Smooth muscle cell of the brain vasculature (primary cell): ENCODE data around the gene HSD17B3.
A peak's percentile ranks its signal among the peaks of the same experiment; 100 is the strongest.
"Not testable (repeated sequence)": the region's sequence is repeated elsewhere in the genome, so short reads cannot be mapped to it uniquely, and the experiment has no call there.

Source experiments
- DNase-seq: peaks from one replicate; pipeline ENCODE4 v3.0.0-alpha.2; 2012; ENCODE audit warnings: low read depth, low spot score

HSD17B3 gene

DNA sequence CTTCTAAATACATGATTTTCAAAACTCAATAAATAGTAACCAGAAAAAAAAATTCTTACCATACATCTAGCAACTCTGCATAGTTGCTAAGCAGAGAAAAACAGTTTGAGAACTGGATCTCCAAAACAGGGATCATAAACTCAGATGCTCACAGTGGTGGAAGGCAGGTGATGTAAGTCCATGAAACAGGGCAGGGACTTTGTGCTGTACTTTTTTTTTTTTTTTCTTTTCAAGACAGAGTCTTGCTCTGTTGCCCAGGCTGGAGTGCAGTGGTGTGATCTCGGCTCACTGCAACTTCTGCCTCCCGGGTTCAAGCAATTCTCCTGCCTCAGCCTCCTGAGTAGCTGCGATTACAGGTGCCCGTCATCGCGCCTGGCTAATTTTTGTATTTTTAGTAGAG, 5.0 kb upstream of the HSD17B3 start:
- not testable (repeated sequence) for DNase-seq

DNA sequence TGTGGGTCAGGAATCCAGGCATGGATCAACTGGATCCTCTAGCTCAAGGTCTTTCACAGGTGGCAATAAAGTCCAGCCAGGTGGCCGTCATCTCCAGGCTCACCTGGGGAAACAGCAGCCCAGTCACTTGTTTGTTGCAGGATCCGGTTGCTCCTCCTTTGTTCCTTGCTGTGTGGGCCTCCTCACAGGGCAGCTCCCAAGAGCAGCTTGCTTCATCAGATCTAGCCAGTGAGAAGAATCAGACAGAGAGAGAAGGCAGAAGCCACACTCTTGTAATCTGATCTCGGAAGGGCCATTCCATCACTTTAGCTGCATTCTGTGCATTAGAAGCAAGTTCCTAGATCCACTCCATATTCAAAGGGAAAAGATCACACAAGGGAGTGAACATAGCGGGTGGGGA, 3.2 kb upstream of the HSD17B3 start:
- DNase-seq, result no peak

DNA sequence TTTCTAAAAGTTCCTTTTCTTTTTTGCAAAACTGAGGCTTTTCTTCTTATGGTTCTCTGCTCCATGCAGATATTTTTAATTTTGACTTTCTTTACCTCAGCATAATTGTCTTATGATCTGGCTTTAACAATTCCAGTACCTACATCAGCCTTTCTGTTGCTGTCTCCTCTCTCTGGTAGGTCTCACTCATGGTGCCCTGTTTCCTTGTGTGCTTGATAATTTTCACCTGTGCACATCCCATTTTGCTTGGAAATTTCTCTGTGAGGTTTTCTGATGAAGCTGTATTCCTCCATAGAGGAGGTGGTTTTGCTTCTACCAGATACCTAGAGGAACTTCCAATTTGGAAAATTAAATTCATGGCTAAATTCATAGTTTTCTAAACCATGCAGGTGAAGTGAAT, 2.3 kb upstream of the HSD17B3 start:
- DNase-seq, result no peak

DNA sequence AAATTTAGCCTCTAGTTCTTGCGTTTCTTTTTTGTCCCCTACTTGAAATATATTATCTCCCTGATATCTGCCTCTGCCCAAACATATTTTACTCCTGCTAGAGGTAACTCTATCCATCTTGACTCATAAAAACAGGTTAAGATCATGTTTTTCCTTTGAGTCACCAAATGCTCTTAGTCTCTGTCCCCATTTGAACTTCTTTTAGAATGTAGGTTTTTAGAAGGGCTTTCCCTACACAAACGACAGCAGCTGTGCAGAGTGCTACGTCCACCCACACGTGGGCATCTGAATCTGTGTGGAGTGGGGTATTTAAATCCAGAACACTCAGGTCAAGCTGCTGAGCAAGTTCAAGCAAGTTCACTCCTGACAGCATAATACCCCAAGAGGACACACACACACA, 2.2 kb downstream of the HSD17B3 start:
- DNase-seq, result peak; percentile 21

DNA sequence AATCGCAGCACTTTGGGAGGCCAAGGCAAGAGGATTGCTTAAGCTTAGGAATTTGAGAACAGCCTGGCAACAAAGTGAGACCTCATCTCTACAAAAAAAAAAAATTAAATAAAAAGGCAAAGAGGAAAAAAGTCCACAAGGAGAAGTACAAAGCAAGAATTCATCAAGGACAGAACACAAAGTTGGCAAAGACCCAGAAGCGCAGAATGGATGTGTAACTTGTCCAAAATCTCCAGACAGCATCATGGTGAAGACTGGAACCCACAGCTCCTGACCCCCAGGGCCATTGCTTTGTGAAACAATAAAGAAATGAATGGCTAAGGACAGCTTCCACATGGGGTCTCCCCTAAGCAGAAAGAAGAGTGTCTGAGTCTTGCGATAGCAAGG, 7.8 kb downstream of the HSD17B3 start:
- no peak for DNase-seq

DNA sequence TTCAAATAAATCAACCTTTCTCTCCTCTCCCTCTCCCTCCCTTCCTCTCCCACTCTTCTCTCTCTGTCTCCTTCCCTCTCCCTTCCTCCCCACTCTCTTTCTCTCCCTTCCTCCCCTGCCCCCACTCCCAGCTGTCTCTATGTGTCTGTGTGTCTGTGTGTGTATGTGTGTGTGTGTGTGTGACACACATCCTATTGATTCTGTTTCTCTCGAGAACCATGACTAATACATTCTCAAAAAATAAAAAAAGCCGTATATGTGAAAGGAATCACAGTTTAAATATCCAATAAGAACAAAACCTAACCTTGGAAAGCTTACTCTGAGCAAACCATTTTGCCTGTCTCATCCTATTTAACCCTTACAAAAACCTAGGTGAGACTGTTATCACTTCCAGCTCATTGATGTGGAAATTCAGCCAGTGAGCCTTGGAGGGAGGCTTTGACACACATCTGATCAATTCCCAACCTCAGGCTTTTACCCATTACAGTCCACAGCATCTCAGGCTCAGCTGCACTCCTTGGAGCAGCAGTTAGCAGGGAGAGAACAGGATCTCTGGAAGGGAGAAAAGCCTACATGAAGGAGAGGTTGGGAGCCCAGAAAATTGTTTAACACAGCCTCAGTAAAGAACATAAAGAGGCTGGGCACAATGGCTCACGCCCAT, 8.3 kb downstream of the HSD17B3 start:
- no peak for DNase-seq

DNA sequence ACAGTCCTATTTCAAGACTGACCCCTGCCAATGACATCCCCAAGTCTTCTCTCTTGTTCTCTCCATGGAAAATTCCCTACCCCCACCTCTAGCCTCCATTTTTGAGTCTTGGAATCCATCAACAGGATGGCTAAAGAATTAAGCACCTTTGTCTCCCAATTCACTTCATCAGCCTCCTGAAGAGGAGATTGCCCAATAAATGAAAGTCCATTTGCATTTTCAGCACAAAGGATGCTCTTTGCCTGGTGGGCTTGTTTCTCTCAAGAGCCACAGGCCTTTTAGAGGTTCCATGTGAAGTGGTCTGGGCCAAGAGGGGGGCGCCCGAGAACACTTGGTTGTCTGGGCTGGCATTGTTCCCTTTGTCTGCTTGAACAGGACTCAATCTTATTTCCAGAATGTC, 12.6 kb downstream of the HSD17B3 start:
- no peak for DNase-seq

DNA sequence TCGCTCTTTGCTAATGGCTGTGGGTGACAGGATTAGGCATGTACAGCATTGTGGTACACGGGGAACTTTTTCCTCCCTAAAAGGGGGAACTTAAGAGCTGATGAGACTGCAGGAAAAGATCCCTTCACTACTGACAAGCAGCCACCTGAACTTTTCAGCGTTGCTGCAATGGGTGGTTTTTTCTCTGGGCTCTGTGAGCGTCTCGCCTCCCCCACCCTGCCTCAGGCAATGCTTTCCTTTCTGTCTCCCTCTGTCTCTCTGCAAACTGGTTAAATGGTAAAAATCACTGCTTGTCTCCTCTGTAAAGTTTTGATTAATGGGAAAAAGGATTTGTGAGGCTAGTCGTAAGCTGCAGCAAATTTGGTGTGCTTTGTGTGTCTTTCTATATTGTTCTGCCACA, 20.3 kb downstream of the HSD17B3 start:
- DNase-seq, result no peak

DNA sequence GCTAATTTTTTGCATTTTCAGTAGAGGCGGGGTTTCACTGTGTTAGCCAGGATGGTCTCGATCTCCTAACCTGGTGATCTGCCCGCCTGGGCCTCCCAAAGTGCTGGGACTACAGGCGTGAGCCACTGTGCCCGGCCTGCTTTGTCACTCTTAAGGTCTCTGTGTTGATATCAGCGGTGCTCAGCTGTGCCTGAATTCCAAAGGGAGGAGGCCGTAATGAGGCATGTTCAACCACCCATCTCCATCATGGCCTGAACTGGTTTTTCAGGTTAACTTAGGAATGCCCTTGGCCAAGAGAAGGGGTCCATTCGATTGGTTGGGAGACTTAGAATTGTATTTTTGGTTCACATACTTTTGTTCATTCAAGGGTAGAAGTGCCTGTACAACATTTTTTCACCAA, 22.0 kb downstream of the HSD17B3 start:
- no peak for DNase-seq

DNA sequence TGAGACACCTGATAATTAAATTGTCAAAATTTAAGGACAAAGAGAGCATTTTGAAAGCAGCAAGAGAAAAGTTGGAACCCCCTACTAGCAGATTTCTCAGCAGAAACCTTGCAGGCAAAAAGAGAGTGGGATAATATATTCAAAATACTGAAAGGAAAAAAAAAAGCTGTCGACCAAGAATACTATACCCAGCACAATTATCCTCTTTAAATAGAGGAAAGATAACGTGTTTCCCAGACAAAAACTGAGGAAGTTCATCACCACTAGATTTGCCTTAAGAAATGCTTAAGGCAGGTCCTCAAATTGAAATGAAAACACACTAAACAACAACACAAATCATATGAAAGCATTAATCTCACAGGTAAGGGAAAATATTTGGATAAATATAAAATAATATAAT, 27.0 kb downstream of the HSD17B3 start:
- DNase-seq, result no peak

DNA sequence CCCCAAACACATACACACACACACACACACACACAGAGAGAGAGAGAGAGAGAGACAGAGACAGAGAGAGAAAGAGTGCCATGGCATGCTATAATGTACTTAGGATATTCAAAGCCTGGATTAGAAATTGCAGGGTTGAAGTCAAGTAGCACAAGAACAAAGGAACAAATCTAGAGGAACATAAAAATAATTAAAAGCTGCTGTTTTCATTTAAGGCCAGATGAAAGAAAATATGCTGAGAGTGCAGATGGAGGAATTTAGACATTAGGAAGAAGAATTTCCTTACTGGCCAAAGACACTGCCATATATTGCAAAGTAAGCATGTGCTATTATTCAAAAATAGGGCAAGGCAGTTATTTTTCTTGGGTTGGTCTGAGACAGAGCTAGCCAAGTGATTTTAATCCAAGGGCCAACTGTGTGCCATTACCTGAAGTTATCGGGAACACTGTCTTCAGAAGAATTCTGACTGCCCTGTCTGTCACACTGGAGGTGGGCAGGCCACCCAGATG, 31.7 kb downstream of the HSD17B3 start:
- DNase-seq, result no peak

DNA sequence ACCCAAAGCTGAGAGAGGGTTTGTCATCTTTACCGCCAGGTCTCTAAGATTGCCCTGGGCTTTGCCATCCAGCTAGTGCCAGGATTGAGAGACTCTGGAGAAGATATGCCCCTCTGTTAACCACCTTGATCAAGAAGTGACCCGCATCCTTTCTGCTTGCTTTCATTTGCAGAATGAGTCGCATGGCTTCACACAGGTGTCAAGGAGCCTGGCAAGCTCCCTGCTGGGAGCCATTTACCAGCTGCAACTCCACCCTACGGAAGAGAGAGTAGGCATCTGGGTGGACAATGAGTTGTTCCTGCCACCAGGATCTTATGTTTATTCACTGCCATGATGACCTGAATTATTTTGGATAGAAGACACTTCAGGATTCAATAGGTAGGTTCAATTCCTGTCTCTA, 43.0 kb downstream of the HSD17B3 start:
- no peak for DNase-seq

DNA sequence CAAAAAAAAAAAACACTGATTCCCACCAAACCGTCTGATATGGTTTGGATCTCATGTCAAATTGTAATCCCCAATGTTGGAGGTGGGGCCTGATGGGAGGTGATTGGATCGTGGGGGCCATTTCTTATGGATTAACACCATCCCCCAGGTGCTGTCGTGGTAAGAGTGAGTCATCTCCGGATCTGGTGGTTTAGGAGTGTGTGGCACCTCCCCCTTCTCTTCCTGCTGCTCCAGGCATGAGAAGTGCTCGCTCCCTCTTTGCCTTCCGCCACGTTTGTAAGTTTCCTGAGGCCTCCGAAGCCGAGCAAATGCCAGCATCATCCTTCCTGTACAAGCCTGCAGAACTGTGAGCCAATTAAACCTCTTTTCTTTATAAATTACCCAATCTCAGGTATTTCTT, 45.2 kb downstream of the HSD17B3 start:
- no peak for DNase-seq

DNA sequence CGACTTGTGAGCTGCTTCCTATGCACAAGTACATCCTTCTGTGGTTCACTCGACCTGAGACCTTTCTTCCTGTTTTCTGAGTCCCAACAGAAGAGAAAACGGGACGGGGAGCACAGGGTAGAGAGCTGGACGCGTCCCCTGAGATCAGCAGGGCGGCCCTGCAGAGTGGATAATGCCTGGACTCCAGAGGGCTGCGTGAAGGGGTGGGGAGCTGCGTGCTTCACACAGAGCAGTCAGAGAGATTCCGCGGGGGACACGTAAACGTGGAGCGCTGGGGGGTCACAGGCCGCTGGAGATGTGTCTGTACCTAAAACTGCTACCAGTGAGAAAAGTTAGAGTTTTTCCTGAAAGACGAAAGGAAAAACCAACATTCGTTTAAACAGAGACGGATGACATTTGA, 46.3 kb downstream of the HSD17B3 start:
- DNase-seq, result no peak

DNA sequence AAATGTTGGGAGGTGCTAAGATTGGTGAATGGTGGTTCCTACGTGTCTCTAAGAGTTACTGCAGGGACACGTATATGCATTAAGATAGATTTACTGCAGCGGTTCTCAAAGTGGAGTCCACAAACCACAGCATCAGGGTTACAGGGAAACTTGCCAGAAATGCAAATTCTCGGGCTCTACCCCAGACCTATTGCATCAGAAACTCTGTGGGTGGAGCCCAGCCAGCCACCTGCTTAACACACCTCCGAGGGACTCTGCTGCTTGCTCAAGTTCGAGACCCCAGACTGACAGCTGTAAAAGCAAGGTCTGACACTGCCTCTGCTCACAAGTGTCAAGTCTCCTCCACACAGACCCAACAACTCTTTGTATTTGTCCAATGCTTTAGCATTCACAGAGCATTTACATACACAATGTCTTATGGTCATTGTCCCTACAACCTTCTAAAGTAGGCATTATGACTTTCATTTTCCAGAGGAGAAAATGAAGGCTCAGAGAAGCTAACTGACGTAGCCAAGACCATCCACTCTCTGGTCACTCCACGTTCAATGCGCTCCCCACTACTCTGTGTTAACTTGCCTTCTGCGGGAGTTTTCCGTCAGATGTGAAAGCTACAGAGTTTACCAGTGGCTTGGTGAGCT, 48.8 kb downstream of the HSD17B3 start:
- no peak for DNase-seq

DNA sequence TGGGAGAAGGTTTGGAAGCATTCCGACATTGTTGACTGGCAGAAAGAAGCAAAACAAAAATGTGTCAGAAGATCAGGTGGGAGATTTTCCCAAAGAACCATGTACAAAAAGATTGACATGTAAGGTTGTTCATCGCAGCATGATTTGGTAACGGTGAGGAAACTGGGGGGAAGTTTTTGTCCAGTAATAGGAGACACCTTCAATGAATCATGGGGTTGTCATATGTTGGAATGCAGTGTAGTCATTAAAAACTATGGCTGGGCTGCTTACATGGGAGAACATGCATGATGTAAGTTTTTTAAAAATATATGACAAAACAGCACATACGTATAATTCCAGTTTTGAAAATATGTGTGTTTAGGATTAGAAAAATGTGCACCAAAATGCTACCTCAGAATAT, 50.5 kb downstream of the HSD17B3 start:
- DNase-seq, result no peak

DNA sequence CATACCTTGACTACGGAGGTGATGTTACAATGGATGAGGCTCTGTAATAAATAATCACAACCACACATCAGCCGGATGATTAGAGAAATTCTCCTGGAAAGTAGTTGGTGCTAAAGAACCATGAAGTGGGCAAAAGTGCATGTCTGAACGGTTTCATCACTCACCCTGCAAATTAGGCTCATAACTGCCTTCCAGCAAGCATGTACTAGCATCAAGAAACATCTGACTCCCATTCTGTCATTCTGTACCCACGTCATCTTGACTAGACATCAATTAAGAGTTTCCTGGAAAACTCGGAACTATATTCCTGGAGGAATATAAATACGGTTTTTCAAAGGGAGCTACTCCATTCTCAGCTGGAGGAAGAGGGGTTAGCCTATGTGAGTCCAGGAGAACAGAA, 52.2 kb downstream of the HSD17B3 start:
- no peak for DNase-seq

DNA sequence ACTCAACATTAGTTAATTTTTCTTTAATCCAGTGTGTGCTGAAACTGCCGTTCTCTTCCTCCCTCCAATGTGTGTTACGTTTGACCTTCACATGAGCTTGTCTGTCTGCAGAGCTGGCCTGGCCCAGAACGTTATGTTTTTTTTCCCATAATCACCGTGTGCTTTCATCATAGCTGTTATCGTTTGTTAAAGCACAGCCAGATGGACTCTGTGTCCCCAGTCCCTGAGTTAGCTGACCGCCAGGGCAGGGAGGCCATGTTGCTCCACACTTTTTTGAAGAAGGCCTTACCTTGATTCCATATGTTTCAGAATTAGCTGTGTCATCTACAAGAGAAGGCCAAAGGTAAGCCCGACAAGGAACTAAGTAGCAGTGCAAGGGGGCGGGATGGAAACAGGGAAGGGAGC, 55.7 kb downstream of the HSD17B3 start:
- no peak for DNase-seq

DNA sequence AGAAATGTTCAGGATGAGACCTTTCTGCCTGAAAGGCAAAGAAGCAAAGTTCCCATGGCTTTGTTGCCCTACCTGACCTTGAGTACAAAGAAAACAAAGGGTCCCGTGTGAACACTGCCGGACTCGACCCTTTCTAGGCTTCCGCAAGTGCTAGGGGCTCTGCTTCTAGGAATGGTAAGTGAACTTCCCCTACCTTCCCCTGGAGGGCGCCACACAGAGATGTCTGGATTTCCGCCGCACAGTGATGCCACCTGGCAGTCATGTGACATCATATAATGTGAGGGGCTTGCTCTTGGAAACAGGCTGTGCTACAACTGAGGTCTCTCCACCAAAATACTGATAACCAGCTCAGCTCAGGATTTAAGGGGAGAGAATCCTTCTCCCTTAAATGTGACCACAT, 56.6 kb downstream of the HSD17B3 start:
- DNase-seq, result no peak

DNA sequence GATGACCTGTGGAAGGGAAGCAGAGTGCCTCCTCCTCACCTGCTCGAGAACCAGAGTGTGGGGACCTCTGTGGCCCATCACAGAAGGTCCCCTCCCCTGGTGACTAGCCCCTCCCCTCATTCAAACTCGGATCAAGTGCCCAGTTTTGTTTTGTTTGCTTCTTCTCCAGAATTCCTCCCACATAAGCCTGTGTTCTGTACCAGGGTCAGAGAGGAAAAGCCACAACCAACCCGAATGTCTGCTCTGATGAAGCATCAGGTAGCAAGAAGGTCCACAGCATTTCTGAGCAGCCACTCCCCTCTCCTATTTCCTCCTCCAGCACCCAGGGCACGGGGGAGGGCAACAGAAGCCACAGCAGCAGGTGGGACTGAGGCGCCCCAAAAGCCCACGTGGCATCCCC, 58.2 kb downstream of the HSD17B3 start:
- no peak for DNase-seq

DNA sequence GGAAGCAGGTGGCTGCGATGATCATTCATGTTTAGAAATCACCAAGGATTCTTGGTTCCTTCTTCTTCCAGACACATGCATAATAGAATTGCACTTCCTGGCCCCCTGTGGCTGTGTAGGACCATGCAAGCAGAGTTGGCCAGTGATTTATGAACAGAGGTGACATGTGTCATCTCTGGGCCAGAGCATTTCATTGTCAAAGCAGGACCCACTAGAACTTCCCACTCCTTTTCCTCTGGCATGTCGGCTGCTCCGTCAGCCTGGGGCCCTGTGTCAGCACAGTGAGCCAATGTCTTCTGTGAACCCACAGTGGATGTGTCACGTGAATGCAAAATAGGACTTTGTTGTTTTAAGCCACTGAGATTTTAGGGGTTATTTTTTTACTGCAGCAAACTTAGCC, 59.2 kb downstream of the HSD17B3 start:
- DNase-seq, result no peak

DNA sequence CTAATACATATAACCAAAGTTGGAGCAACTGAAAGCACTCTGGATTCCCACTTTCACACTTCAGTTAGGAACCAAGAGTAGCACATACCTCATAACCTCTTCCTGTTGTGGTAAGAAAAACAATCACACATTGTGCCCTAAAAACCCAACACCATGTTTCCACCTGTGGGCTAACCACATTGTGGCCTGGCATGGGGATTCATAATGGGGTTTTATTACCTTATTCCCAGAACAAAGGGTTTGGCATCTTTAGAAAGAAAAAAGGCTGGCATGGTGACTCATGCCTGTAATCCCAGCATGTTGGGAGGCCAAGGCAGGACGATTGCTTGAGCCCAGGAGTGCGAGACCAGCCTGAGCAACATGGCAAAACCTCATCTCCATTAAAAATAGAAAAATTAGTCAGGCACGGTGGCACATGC, 60.6 kb downstream of the HSD17B3 start:
- DNase-seq, result no peak

DNA sequence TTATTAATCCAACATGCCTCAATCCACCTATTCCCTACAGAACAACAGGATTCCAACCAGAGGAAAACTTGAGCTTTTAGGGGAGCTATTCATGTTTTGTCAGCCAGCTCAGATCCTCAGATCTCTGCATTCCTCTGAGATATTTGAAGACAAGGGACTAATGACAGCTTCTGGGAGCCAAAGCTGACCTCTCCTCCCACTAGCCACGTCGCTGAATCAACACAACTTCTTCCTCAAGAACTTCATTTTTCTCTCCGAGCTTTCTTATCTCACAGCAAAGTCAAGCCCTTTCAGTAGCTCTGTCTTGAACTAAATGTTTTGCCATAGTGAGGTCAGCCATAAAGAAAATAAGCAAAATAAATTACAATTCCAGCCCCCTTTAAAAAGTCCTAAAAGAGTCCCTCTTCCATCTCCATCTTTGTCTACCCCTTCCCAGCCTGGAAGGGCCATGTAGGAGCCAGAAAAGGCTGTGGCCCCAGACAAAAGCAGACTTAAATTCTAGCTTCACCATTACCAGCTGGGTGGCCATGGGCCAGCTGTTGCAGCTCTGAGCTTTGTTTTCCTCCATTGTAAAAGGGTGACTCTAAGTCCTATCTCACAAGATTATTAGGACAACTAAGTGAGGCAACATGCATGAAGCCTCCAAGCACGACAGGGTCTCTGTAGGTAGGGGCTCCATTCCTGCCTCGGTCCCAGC, 65.0 kb downstream of the HSD17B3 start:
- no peak for DNase-seq
